HG03469 (cell line): ENCODE measurements around the gene HTR2B.
"Not testable (repeated sequence)": the region's sequence is repeated elsewhere in the genome, so short reads cannot be mapped to it uniquely, and the experiment has no call there.

Experiments used
- ATAC-seq: cut with Tn5 transposase; IDR thresholded peaks from one replicate; pipeline ENCODE4 v1.9.1; 2021; ENCODE audit warnings: mild to moderate bottlenecking, moderate library complexity, moderate number of reproducible peaks; ENCODE audit not compliant: unreplicated experiment

HTR2B gene

GRCh38 chr2:231099918-231100317 is 24.9 kb downstream of the HTR2B start:
- ATAC-seq = no peak

DNA sequence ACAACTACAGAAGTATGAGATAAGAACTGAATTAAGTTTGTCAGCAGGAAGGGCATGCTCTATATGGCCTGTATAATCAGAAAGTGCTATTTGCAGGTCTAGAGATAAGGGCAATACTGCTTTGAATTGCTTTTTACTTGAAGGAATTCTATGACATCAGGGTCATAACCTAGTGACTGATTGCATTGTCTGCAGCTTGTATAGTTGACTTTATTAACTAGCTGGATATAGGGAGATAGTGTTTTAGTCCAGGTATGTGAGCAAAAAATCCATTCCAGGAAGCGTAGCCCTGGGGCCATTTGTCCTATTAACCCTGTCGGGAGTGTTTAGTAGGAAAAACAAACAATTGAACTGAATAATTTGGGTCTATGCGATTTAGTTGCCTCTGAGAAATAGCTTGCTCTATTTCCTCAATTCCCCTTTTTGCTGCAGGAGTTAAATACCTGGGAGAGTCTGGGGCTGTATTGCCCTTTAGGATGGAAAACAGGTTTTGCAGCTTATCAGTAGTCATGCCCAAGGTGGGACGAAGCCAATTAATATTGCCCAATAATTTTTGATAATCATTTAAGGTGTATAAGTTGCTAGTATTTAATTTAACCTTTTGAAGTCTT is 30.0 kb downstream of the HTR2B start:
- ATAC-seq = no peak

DNA sequence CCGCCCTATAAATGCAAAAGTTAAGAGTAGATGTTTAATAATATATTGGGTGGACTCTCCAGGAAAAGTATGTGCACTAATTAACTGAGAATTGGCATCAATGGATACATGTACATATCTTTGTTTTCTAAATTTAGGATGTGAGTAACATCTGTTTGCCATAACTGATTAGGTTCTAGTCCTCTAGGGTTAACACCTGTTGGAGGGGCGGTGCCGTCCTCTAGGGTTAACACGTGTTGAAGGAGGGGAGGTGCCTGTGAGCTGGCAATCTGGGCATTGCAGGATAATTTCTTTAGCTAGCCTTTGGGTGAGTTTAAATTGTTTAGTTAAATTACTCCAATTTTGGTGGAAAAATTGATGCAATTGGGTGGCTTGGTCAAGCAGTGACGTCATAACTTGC is 30.9 kb downstream of the HTR2B start:
- no peak for ATAC-seq

DNA sequence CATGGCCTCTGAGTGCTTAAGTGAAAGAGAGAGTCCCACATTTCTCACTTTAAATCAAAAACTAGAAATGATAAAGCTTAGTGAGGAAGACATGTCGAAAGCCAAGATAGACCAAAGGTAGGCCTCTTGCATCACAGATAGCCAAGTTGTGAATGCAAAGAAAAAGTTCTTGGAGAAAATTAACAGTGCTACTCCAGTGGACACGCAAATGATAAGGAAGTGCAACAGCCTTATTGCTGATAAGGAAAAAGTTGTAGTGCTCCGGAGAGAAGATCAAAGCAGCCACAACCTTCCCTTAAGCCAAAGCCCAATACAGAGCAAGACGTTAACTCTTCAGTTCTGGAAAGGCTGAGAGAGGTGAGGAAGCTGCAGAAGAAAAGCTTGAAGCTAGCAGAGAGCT is 36.1 kb downstream of the HTR2B start:
- no peak for ATAC-seq

DNA sequence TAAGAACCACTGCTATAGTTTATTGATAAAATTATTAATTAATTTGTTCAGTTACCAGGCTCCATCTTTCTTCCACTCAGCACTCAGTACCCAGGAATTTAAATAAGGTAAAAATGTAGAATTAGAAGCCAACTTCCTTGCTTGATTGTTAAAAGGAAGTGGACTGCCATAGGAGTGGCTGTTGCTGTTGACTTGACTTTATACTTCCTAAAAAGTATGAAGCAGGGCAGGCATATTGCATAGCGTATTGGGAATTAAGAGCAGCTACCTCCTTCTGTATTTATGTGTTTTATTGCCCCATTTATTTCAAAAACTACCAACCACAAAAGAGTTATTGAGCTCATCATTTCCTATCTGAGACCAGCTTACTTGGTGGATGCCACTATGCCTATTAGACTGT is 40.3 kb downstream of the HTR2B start:
- ATAC-seq = no peak

GRCh38 chr2:231069379-231070054 is 55.3 kb downstream of the HTR2B start:
- ATAC-seq = no peak

- ATAC-seq = no peak
Observed at GRCh38 chr2:231068525-231069222, 56.2 kb downstream of the HTR2B start.

DNA sequence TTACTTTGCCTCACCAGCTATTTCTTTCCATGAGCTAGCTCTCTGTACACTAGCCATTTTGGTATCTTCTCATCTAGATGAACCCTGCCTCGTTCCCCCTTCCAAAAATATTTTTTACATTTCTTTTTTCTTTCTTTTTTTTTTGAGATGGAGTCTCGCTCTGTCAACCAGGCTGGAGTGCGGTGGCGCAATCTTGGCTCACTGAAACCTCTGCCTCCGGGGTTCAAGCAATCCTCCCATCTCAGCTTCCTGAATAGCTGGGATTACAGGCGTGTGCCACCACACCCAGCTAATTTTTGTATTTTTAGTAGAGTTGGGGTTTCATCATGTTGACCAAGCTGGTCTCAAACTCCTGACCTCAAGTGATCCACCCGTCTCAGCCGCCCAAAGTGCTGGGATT is 57.3 kb downstream of the HTR2B start:
- ATAC-seq = not testable (repeated sequence)

DNA sequence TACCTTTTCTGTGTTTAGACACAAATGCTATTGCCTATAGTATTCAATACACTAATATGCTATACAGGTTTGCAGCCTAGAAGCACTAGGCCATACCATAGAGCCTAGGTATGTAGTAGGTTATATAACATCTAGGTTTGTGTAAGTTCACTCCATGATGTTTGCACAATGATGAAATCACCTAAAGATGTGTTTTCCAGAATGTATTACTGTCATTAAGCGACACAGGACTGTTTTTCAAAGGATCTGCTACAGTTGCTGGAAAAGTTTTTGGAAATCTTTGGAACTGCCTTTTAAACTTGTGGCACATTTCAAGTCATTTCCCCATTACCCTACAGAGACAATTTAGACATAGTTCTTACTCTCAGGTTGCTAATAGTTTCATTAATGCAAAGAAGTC is 58.9 kb downstream of the HTR2B start:
- no peak for ATAC-seq

GRCh38 chr2:231063347-231063746 is 61.5 kb downstream of the HTR2B start:
- no peak for ATAC-seq

DNA sequence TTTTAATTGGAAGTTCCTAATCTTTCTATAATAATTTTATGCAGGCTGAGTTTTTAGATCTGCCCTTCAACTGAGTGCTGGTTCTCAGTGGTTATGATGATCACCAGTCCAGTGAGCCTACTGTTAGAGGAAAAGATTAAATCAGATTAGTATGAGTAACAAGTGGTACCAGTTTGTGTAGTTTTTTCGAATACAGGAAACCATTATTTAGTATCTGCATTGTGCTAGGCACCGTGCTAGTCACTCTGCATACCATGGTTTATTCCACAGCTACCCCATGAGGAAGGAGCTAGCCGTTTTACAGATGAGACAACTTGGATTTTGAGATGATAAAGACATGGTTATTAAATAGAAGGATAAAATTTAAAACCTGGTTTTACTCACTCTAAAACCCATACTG is 62.1 kb downstream of the HTR2B start:
- ATAC-seq = no peak

- ATAC-seq = no peak
Observed at GRCh38 chr2:231059756-231060155, 65.1 kb downstream of the HTR2B start.

DNA sequence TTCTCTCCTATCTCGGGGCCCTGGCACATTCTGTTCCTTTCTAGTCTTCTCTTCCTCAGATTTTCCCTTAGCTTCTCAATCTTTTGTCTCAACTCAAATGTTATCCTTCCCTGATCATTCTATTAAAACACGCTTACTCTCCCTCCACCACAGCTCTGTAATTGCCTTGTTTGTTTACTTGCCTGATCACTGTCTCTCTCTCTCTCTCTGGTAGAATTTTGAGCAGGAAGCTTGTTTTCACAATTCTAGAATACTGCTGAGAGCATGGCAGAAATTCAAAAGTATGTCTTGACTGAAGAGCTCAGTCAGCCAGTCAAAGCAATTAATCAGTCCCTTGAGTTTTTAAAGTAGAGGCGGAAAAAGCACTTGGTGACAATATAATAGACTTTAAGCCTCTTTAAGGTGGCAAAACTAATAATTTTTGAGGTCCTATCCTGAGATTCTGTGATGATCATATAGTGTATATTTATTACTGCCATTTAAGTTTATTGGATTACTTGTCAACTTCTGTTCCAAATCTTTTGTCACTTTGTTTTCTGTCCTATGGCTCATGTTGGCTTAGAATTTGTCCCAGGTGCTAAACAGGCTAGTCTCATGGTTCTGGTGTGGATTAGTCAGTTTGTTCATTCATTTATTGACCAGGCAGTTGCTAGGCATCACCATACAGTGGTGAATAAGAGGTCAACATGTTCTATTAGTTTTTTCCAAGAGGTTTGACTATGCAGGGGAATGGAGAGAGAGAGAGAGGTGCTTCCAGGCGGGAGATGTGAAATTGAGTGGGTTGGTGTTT is 65.9 kb downstream of the HTR2B start:
- ATAC-seq = no peak
